HG02973 (cell line): ENCODE measurements around the gene SDCBP2.

Experiments
- ATAC-seq: cut with Tn5 transposase; IDR thresholded peaks from one replicate; pipeline ENCODE4 v1.9.1; 2021; ENCODE audit warnings: moderate library complexity; ENCODE audit not compliant: unreplicated experiment

SDCBP2 gene

GRCh38 chr20:1298888-1299511 lies 29.9 kb downstream of the SDCBP2 start:
- no peak for ATAC-seq

- ATAC-seq = no peak
These were observed 30.8 kb downstream of the SDCBP2 start for GRCh38 chr20:1298166-1298565.

- no peak for ATAC-seq
These were observed 31.5 kb downstream of the SDCBP2 start for GRCh38 chr20:1297486-1297885.

- ATAC-seq = no peak
These were observed 32.0 kb downstream of the SDCBP2 start for GRCh38 chr20:1296922-1297321.

- ATAC-seq = no peak
These were observed 32.8 kb downstream of the SDCBP2 start for GRCh38 chr20:1296117-1296610.

GRCh38 chr20:1295276-1295930 lies 33.5 kb downstream of the SDCBP2 start:
- no peak for ATAC-seq

GRCh38 chr20:1294497-1294896 lies 34.4 kb downstream of the SDCBP2 start:
- ATAC-seq = no peak

GRCh38 chr20:1293641-1294379 lies 35.1 kb downstream of the SDCBP2 start:
- no peak for ATAC-seq

- no peak for ATAC-seq
These were observed 36.3 kb downstream of the SDCBP2 start for GRCh38 chr20:1292620-1293019.

GRCh38 chr20:1291191-1291741 lies 37.7 kb downstream of the SDCBP2 start:
- no peak for ATAC-seq

GRCh38 chr20:1287787-1288569 lies 41.0 kb downstream of the SDCBP2 start:
- no peak for ATAC-seq

GRCh38 chr20:1287306-1287705 lies 41.6 kb downstream of the SDCBP2 start:
- no peak for ATAC-seq

GRCh38 chr20:1286267-1287024 lies 42.5 kb downstream of the SDCBP2 start:
- ATAC-seq = no peak

GRCh38 chr20:1283522-1284510 lies 45.1 kb downstream of the SDCBP2 start:
- no peak for ATAC-seq

- no peak for ATAC-seq
These were observed 46.0 kb downstream of the SDCBP2 start for GRCh38 chr20:1282966-1283365.

- no peak for ATAC-seq
These were observed 47.5 kb downstream of the SDCBP2 start for GRCh38 chr20:1281279-1282057.

GRCh38 chr20:1280195-1281102 lies 48.5 kb downstream of the SDCBP2 start:
- ATAC-seq = no peak
